Ishikawa (cell line): ENCODE measurements around the gene TLE3.

Source experiments
- CEBPB ChIP-seq: IDR thresholded peaks from 2 replicates; pipeline ENCODE4 v1.6.1; 2012
- CREB1 ChIP-seq: IDR thresholded peaks from 2 replicates; pipeline ENCODE4 v1.6.1; 2012; ENCODE audit warnings: low read depth
- EGR1 ChIP-seq: IDR thresholded peaks from 2 replicates; pipeline ENCODE4 v1.6.1; 2012
- EP300 ChIP-seq: IDR thresholded peaks from 2 replicates; pipeline ENCODE4 v1.6.1; 2012; ENCODE audit warnings: borderline replicate concordance
- RAD21 ChIP-seq: IDR thresholded peaks from 2 replicates; pipeline ENCODE4 v1.6.1; 2012; ENCODE audit warnings: low read depth
- REST ChIP-seq: IDR thresholded peaks from 2 replicates; pipeline ENCODE4 v1.6.1; 2012; ENCODE audit warnings: low read depth, mild to moderate bottlenecking
- TCF12 ChIP-seq: IDR thresholded peaks from 2 replicates; pipeline ENCODE4 v1.6.1; 2012; ENCODE audit warnings: low read depth
- TEAD4 ChIP-seq: IDR thresholded peaks from 2 replicates; pipeline ENCODE4 v1.6.1; 2012

GRCh38 chr15:70035051-70035718, 62.5 kb downstream of the TLE3 start:
- TF ChIP-seq REST (no peak), TEAD4 (no peak), RAD21 (no peak), EGR1 (no peak), EP300 (no peak), CREB1 (no peak), CEBPB (no peak), TCF12 (no peak)
